HepG2 (cell line): ENCODE measurements around the gene MXD1.

ENCODE experiments used
- MTA1 ChIP-seq: sonication (generic); formaldehyde crosslinking; IDR thresholded peaks from 2 replicates; pipeline ENCODE4 v1.4.0; 2020; ENCODE audit warnings: missing genetic modification reagents, mild to moderate bottlenecking, borderline replicate concordance
- MTA3 ChIP-seq: sonication (generic); formaldehyde crosslinking; IDR thresholded peaks from 2 replicates; pipeline ENCODE4 v1.4.0; 2020; ENCODE audit warnings: missing genetic modification reagents
- NBN ChIP-seq: fragments of 450-650 bp; conservative IDR thresholded peaks from 2 replicates; pipeline ENCODE4 v1.6.1; 2017
- NR2F1 ChIP-seq, 2 experiments: fragments of 450-650 bp in 1 of 2; formaldehyde crosslinking in 1 of 2; IDR thresholded peaks; 2 replicates each; pipeline versions ENCODE4 v1.5.0 to v1.6.1; 2016 to 2020; ENCODE audit warnings: mild to moderate bottlenecking in 1 of 2, missing compliant biosample characterization in 1 of 2, missing genetic modification reagents in 1 of 2, moderate library complexity in 1 of 2
- ZBTB33 ChIP-seq: sonication (generic); formaldehyde crosslinking; IDR thresholded peaks from 2 replicates; pipeline ENCODE4 v1.4.0; 2020; ENCODE audit warnings: missing genetic modification reagents
- ZNF232 ChIP-seq: sonication (generic); formaldehyde crosslinking; IDR thresholded peaks from 2 replicates; pipeline ENCODE4 v1.4.0; 2020; ENCODE audit warnings: missing genetic modification reagents, borderline replicate concordance
- ZNF350 ChIP-seq: sonication (generic); formaldehyde crosslinking; IDR thresholded peaks from 2 replicates; pipeline ENCODE4 v1.4.0; 2020; ENCODE audit warnings: mild to moderate bottlenecking, low read depth, missing genetic modification reagents, borderline replicate concordance
- ZNF496 ChIP-seq: sonication (generic); formaldehyde crosslinking; IDR thresholded peaks from 2 replicates; pipeline ENCODE4 v1.8.1; 2023; ENCODE audit warnings: mild to moderate bottlenecking, moderate library complexity, missing genetic modification reagents; ENCODE audit not compliant: insufficient replicate concordance
- ZNF598 ChIP-seq: sonication (generic); formaldehyde crosslinking; IDR thresholded peaks from 2 replicates; pipeline ENCODE4 v1.5.1; 2020; ENCODE audit warnings: mild to moderate bottlenecking, missing genetic modification reagents, borderline replicate concordance

DNA sequence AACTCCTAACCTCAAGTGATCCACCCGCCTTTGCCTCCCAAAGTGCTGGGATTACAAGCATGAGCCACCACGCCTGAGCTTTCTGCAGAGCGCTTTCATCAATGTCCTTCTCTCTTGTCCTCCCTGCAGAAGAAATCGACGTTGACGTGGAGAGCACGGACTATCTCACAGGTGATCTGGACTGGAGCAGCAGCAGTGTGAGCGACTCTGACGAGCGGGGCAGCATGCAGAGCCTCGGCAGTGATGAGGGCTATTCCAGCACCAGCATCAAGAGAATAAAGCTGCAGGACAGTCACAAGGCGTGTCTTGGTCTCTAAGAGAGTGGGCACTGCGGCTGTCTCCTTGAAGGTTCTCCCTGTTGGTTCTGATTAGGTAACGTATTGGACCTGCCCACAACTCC is 23.1 kb downstream of the MXD1 start:
- no peak for TF ChIP-seq ZNF496 (CRISPR knock-in tag)
- TF ChIP-seq ZNF232 (CRISPR knock-in tag), result no peak
- TF ChIP-seq NBN, result no peak
- TF ChIP-seq MTA1 (CRISPR knock-in tag), result no peak
- TF ChIP-seq ZNF350, result no peak
- no peak for TF ChIP-seq ZNF598 (CRISPR knock-in tag)
- TF ChIP-seq MTA3 (CRISPR knock-in tag), result no peak
- TF ChIP-seq NR2F1 (CRISPR knock-in tag; IDR thresholded peaks at IDR 0.05), result no peak
- TF ChIP-seq ZBTB33 (CRISPR knock-in tag), result no peak
